NCI-H1436 (cell line): Measurements from ENCODE around the gene PIK3CD.
A peak's percentile ranks its signal among the peaks of the same experiment; 100 is the strongest.
"Not testable (repeated sequence)": the region's sequence is repeated elsewhere in the genome, so short reads cannot be mapped to it uniquely, and the experiment has no call there.

Experiments
- DNase-seq: peaks from one replicate; lab custom pipeline; 2025; lab: John Stamatoyannopoulos, UW

Gene PIK3CD

GRCh38 chr1:9736241-9736640, 84.7 kb downstream of the PIK3CD start:
- no peak for DNase-seq

- no peak for DNase-seq
Measured at GRCh38 chr1:9737057-9737456, 85.5 kb downstream of the PIK3CD start.

- DNase-seq = no peak
Measured at GRCh38 chr1:9737671-9738070, 86.1 kb downstream of the PIK3CD start.

- no peak for DNase-seq
Measured at GRCh38 chr1:9744106-9744799, 92.7 kb downstream of the PIK3CD start.

GRCh38 chr1:9746211-9746610, 94.7 kb downstream of the PIK3CD start:
- DNase-seq = no peak

GRCh38 chr1:9746651-9747050, 95.1 kb downstream of the PIK3CD start:
- no peak for DNase-seq

- DNase-seq = not testable (repeated sequence)
Measured at GRCh38 chr1:9748391-9748790, 96.9 kb downstream of the PIK3CD start.

- no peak for DNase-seq
Measured at GRCh38 chr1:9749361-9749760, 97.8 kb downstream of the PIK3CD start.

- DNase-seq = no peak
Measured at GRCh38 chr1:9751971-9752370, 100.4 kb downstream of the PIK3CD start.

GRCh38 chr1:9753121-9753531, 101.6 kb downstream of the PIK3CD start:
- DNase-seq = no peak

- no peak for DNase-seq
Measured at GRCh38 chr1:9755441-9755995, 104.0 kb downstream of the PIK3CD start.

GRCh38 chr1:9758559-9759121, 107.1 kb downstream of the PIK3CD start:
- no peak for DNase-seq

GRCh38 chr1:9759939-9760338, 108.4 kb downstream of the PIK3CD start:
- no peak for DNase-seq

- no peak for DNase-seq
Measured at GRCh38 chr1:9760824-9761223, 109.3 kb downstream of the PIK3CD start.

- DNase-seq = no peak
Measured at GRCh38 chr1:9761855-9762254, 110.3 kb downstream of the PIK3CD start.

GRCh38 chr1:9762446-9762845, 110.9 kb downstream of the PIK3CD start:
- DNase-seq = not testable (repeated sequence)

- DNase-seq = no peak
Measured at GRCh38 chr1:9763914-9764313, 112.4 kb downstream of the PIK3CD start.

- no peak for DNase-seq
Measured at GRCh38 chr1:9764550-9764949, 113.0 kb downstream of the PIK3CD start.

GRCh38 chr1:9766759-9767442, 115.4 kb downstream of the PIK3CD start:
- no peak for DNase-seq

- peak; percentile 16 for DNase-seq
Measured at GRCh38 chr1:9767964-9768668, 116.6 kb downstream of the PIK3CD start.

GRCh38 chr1:9768983-9769382, 117.5 kb downstream of the PIK3CD start:
- no peak for DNase-seq

GRCh38 chr1:9770298-9770697, 118.8 kb downstream of the PIK3CD start:
- no peak for DNase-seq
